VCaP (cell line): ENCODE data around the gene PMEPA1.

Source experiments
- H3K27ac ChIP-seq: fragments of 450-650 bp; 2 replicates; pipeline ENCODE4 v1.5.1; 2017
- CTCF ChIP-seq: fragments of 450-650 bp; conservative IDR thresholded peaks from 2 replicates; pipeline ENCODE4 v1.5.1; 2017; ENCODE audit warnings: mild to moderate bottlenecking, moderate library complexity

Gene PMEPA1

GRCh38 chr20:57715268-57715904 lies 5.6 kb upstream of the PMEPA1 start:
- no peak for TF ChIP-seq CTCF
- peak overlapping the region; percentile 99 for H3K27ac ChIP-seq

- peak overlapping the region; percentile 99 for H3K27ac ChIP-seq
- TF ChIP-seq CTCF: no peak
Measured at GRCh38 chr20:57714409-57715267, 4.8 kb upstream of the PMEPA1 start.

GRCh38 chr20:57713951-57714350 lies 4.1 kb upstream of the PMEPA1 start:
- TF ChIP-seq CTCF: no peak
- peak overlapping the region; percentile 99 for H3K27ac ChIP-seq

- TF ChIP-seq CTCF: no peak
- H3K27ac ChIP-seq: peak overlapping the region; percentile 99
Measured at GRCh38 chr20:57713505-57713903, 3.7 kb upstream of the PMEPA1 start.

- no peak for TF ChIP-seq CTCF
- peak overlapping the region; percentile 99 for H3K27ac ChIP-seq
Measured at GRCh38 chr20:57712851-57713504, 3.2 kb upstream of the PMEPA1 start.

GRCh38 chr20:57712341-57712740 lies 2.5 kb upstream of the PMEPA1 start:
- H3K27ac ChIP-seq: peak overlapping the region; percentile 99
- no peak for TF ChIP-seq CTCF

GRCh38 chr20:57711826-57712225 lies 2.0 kb upstream of the PMEPA1 start:
- peak overlapping the region; percentile 99 for H3K27ac ChIP-seq
- TF ChIP-seq CTCF: peak; percentile 12; the same call in 1 of the 2 replicates
